Measurements from ENCODE around the gene IFTAP.

GRCh38 chr11:36627471-36627870 lies 33.2 kb downstream of the IFTAP start:
- no peak for TF ChIP-seq CTCF (IDR thresholded peaks at IDR 0.05)
- TF ChIP-seq POLR2AphosphoS5 (IDR thresholded peaks at IDR 0.05): no peak
